Measurements from ENCODE around the gene ARHGAP26. TPM values are rescaled to one million over a fixed set of nuclear protein-coding genes. Genes with fewer than 3 reads are reported as not detected.

The ARHGAP26 gene
- total RNA-seq, 1 donor from 2014 or later, result 35.4 TPM

GRCh38 chr5:142737179-142737578 lies 33.0 kb upstream of the ARHGAP26 start:
- DNase-seq, result no peak
- ATAC-seq, result peak; percentile 30
- Histone ChIP-seq H3K27me3 (no peaks in the 10 kb centered on the region), H3K9me3 (no peaks in the 10 kb centered on the region), H3K4me1 (no peaks in the 10 kb centered on the region), H3K36me3 (no peaks in the 10 kb centered on the region), H3K4me3 (no peak overlapping the region), H3K27ac (no peak overlapping the region)
- intact Hi-C loops (cut with DNase I), result no loop called here
- TF ChIP-seq, protein P1, sequence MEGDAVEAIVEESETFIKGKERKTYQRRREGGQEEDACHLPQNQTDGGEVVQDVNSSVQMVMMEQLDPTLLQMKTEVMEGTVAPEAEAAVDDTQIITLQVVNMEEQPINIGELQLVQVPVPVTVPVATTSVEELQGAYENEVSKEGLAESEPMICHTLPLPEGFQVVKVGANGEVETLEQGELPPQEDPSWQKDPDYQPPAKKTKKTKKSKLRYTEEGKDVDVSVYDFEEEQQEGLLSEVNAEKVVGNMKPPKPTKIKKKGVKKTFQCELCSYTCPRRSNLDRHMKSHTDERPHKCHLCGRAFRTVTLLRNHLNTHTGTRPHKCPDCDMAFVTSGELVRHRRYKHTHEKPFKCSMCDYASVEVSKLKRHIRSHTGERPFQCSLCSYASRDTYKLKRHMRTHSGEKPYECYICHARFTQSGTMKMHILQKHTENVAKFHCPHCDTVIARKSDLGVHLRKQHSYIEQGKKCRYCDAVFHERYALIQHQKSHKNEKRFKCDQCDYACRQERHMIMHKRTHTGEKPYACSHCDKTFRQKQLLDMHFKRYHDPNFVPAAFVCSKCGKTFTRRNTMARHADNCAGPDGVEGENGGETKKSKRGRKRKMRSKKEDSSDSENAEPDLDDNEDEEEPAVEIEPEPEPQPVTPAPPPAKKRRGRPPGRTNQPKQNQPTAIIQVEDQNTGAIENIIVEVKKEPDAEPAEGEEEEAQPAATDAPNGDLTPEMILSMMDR (IDR thresholded peaks at IDR 0.05), result no peak

- no peaks in the 10 kb centered on the region for H3K27me3 ChIP-seq
- ATAC-seq, result no peak
- intact Hi-C loops (cut with DNase I), result no loop called here
These were observed 29.5 kb upstream of the ARHGAP26 start for GRCh38 chr5:142740474-142741242.

GRCh38 chr5:142743592-142744441 lies 26.4 kb upstream of the ARHGAP26 start:
- H3K4me1 ChIP-seq, result no peaks in the 10 kb centered on the region
- intact Hi-C loops (cut with DNase I), result no loop called here
- no peaks in the 10 kb centered on the region for H3K36me3 ChIP-seq
- TF ChIP-seq, protein P1 (IDR thresholded peaks at IDR 0.05), result no peak
- DNase-seq (no peak), ATAC-seq (no peak)
- H3K4me3 ChIP-seq, result no peak overlapping the region
- H3K27ac ChIP-seq, result no peak overlapping the region
- no peaks in the 10 kb centered on the region for H3K9me3 ChIP-seq
- no peaks in the 10 kb centered on the region for H3K27me3 ChIP-seq

More at GRCh38 chr5:142740474-142741242, 29.5 kb upstream of the ARHGAP26 start:
- H3K36me3 ChIP-seq, result no peaks in the 10 kb centered on the region
- H3K4me1 ChIP-seq, result no peaks in the 10 kb centered on the region
- H3K27ac ChIP-seq, result no peak overlapping the region
- no peaks in the 10 kb centered on the region for H3K9me3 ChIP-seq
- H3K4me3 ChIP-seq, result no peak overlapping the region
- DNase-seq, result no peak
- TF ChIP-seq, protein P1 (IDR thresholded peaks at IDR 0.05), result no peak

DNA sequence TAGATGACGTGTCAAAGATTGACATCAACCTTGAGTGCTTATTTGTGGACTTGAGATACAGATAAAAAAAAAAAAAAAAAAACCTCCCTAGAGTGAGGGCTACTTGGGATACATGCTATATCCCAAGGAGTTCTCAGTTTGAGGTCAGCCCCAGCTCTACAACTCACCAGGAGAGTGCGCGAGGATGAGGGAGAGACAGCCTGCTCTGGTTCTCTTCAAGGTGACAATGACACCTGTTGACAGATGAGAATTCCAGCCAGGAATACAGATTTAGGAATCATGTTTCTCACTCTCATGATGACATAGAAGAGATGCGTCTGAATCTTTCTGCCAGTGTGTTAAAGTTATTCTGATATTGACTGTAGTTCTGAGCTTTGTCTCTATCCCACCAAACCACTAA lies 24.9 kb upstream of the ARHGAP26 start:
- H3K9me3 ChIP-seq, result no peaks in the 10 kb centered on the region
- TF ChIP-seq, protein P1 (IDR thresholded peaks at IDR 0.05), result no peak
- H3K4me3 ChIP-seq, result no peak overlapping the region
- H3K36me3 ChIP-seq, result no peaks in the 10 kb centered on the region
- H3K27ac ChIP-seq, result no peak overlapping the region
- H3K4me1 ChIP-seq, result no peaks in the 10 kb centered on the region
- H3K27me3 ChIP-seq, result no peaks in the 10 kb centered on the region
- intact Hi-C loops (cut with DNase I), result no loop called here
- ATAC-seq, result no peak
- no peak for DNase-seq

GRCh38 chr5:142746532-142747433 lies 23.4 kb upstream of the ARHGAP26 start:
- intact Hi-C loops (cut with DNase I), result no loop called here
- no peaks in the 10 kb centered on the region for H3K27me3 ChIP-seq
- DNase-seq, result no peak
- no peaks in the 10 kb centered on the region for H3K36me3 ChIP-seq
- H3K27ac ChIP-seq, result no peak overlapping the region
- H3K4me3 ChIP-seq, result no peak overlapping the region
- H3K9me3 ChIP-seq, result no peaks in the 10 kb centered on the region
- no peaks in the 10 kb centered on the region for H3K4me1 ChIP-seq
- ATAC-seq, result no peak
- TF ChIP-seq, protein P1 (IDR thresholded peaks at IDR 0.05), result no peak
